Chondrocyte (in vitro differentiated cells): ENCODE measurements around the gene AAGAB. TPM values are rescaled to one million over a fixed set of nuclear protein-coding genes. Genes with fewer than 3 reads are reported as not detected.

Source experiments
- DNase-seq: peaks from one replicate; pipeline ENCODE4 v3.0.0; 2021; ENCODE audit warnings: mixed read lengths, low spot score
- H3K27ac Mint-ChIP-seq: one replicate; pipeline ENCODE4 v1.8.0; 2021; ENCODE audit warnings: mild to moderate bottlenecking, moderate library complexity, mixed read lengths; ENCODE audit not compliant: unreplicated experiment
- H3K27me3 Mint-ChIP-seq: 2 replicates; pipeline ENCODE4 v1.8.0; 2021; ENCODE audit warnings: low read depth, mixed read lengths
- H3K36me3 Mint-ChIP-seq: 2 replicates; pipeline ENCODE4 v1.8.0; 2021; ENCODE audit warnings: low read depth, mixed read lengths
- H3K4me1 Mint-ChIP-seq: 2 replicates; pipeline ENCODE4 v1.8.0; 2021; ENCODE audit warnings: low read depth, mild to moderate bottlenecking, mixed read lengths
- H3K4me3 Mint-ChIP-seq: one replicate; pipeline ENCODE4 v1.8.0; 2021; ENCODE audit warnings: mild to moderate bottlenecking, moderate library complexity, mixed read lengths; ENCODE audit not compliant: unreplicated experiment
- H3K9me3 Mint-ChIP-seq: 2 replicates; pipeline ENCODE4 v1.8.0; 2021; ENCODE audit warnings: low read depth, mixed read lengths
- total RNA-seq: library from RNA; stranded (reverse); gene quantifications from 3 replicates; pipeline ENCODE4 v1.2.1, GENCODE V29; 2021
- TF ChIP-seq, protein P1 (sequence below): fragments of 200-600 bp; sonication (generic); IDR thresholded peaks from 2 replicates; pipeline ENCODE4 v1.5.0; 2021; ENCODE audit warnings: antibody characterized with exemption, mild to moderate bottlenecking, moderate library complexity

The AAGAB gene
- total RNA-seq, 1 donor from 2014 or later: 32.0 TPM

DNA sequence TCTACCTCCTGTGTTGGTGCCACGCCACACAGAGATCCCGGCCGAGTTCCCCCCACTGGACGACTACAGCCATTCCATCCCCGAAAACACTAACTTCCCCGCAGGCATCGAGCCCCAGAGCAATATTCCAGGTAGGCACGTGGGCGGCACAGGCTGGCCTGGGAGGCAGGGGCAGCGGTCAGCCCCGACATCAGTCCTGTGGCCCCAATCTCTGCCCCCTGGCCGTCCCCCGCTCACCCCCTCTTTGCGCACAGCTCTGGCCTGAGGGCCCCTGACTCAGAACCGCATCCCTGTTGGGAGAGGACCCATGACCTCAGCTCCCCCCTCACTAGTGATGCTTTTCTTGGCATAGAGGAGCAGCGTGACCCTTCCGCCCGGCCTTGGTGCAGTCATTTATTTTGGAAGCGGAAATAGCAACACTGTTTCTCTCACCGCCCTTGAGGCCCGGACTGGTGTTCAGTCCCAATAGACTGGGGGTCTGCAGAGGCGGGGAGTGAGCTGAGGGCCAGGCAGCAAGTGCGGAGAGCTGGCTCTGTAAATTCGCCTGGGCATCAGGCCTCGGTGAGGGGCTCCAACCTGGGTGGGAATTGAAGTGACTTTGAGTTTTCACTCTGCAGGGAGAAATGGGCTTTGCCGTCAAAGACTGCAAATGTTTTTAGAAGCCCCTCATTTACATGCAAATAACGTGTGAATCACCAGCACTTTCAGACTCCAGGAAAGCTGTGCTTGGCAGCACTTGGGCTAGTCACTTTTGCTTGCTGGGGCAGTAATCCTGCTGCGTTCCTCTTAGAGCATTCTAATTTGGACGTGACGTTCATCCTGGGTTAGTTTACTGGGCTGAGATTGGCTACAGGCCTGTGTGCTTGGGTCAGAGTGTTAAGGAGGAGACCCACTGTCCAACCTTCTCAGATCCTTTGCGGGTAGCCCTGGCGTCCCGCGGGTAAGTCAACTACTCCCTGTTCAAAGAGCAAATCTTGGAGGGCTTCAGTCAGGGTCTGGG lies 88.9 kb downstream of the AAGAB start:
- TF ChIP-seq, protein P1, sequence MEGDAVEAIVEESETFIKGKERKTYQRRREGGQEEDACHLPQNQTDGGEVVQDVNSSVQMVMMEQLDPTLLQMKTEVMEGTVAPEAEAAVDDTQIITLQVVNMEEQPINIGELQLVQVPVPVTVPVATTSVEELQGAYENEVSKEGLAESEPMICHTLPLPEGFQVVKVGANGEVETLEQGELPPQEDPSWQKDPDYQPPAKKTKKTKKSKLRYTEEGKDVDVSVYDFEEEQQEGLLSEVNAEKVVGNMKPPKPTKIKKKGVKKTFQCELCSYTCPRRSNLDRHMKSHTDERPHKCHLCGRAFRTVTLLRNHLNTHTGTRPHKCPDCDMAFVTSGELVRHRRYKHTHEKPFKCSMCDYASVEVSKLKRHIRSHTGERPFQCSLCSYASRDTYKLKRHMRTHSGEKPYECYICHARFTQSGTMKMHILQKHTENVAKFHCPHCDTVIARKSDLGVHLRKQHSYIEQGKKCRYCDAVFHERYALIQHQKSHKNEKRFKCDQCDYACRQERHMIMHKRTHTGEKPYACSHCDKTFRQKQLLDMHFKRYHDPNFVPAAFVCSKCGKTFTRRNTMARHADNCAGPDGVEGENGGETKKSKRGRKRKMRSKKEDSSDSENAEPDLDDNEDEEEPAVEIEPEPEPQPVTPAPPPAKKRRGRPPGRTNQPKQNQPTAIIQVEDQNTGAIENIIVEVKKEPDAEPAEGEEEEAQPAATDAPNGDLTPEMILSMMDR: no peak
- Mint-ChIP-seq H3K27ac (peak overlapping the region; percentile 93), H3K4me1 (peaks cover 63% of the 10 kb centered on the region), H3K36me3 (peaks cover 12% of the 10 kb centered on the region), H3K27me3 (no peaks in the 10 kb centered on the region), H3K9me3 (no peaks in the 10 kb centered on the region), H3K4me3 (peak overlapping the region; percentile 35)
- DNase-seq: no peak

DNA sequence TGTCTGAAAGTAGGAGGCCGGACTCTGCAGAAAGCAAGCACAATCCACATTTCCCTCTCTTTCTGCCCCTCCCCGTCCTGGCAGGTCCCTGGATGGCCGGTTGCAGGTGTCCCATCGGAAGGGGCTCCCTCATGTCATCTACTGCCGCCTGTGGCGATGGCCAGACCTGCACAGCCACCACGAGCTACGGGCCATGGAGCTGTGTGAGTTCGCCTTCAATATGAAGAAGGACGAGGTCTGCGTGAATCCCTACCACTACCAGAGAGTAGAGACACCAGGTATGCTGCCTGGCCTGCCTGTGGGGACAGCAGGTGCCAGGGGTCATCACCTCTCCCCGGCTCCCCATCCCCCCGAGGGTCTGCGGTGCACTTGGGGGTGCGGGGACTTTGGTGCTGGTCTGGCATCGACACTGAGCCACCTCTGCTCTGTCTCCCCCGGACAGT lies 89.6 kb downstream of the AAGAB start:
- Mint-ChIP-seq H3K4me3 (no peak overlapping the region), H3K4me1 (peaks cover 63% of the 10 kb centered on the region), H3K27me3 (no peaks in the 10 kb centered on the region), H3K27ac (peak overlapping the region; percentile 93), H3K36me3 (peaks cover 8% of the 10 kb centered on the region), H3K9me3 (no peaks in the 10 kb centered on the region)
- no peak for DNase-seq
- TF ChIP-seq, protein P1: peak; percentile 43

DNA sequence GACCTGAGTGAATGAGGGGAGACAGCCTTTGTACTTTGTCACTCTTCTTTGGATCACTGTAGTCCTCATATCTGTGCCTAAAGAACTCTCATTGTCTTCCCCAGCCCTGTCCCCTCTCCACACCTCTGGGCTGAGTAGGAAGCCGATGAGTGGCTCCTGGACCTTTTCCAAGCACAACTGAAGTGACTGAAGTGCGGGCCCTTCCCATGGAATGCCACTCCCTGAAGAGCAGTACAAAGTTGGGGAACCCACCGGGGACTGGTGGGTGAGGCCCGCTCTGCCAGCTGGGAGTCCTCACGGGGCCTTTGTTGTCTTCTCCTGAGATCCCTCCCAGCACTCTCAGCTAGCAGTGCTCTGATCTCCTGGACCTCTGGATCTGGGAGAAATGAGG lies 90.1 kb downstream of the AAGAB start:
- TF ChIP-seq, protein P1: no peak
- Mint-ChIP-seq H3K9me3 (no peaks in the 10 kb centered on the region), H3K27me3 (no peaks in the 10 kb centered on the region), H3K36me3 (peaks cover 8% of the 10 kb centered on the region), H3K4me1 (peaks cover 63% of the 10 kb centered on the region), H3K4me3 (no peak overlapping the region), H3K27ac (peak overlapping the region; percentile 93)
- DNase-seq: no peak

DNA sequence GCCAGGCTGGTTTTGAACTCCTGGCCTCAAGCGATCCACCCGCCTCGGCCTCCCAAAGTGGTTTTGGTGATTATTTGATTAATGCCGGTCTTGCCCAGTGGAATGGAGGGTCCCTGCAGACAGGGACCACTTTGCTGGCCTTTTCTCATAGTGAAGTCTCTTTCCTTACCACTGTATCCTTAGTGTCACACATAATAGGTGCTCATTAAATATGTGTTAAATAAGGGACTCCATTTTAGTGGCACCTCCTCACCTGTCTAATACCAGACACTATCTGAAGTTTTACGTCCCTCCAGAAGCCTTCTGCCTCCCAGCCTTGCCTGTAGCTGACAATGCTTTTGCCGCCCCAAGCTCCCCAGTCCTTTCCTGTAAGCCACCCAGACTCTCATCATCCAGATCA lies 91.3 kb downstream of the AAGAB start:
- DNase-seq: no peak
- H3K4me3 Mint-ChIP-seq: no peak overlapping the region
- no peaks in the 10 kb centered on the region for H3K27me3 Mint-ChIP-seq
- H3K36me3 Mint-ChIP-seq: peaks cover 4% of the 10 kb centered on the region
- no peak overlapping the region for H3K27ac Mint-ChIP-seq
- TF ChIP-seq, protein P1: no peak
- H3K4me1 Mint-ChIP-seq: peaks cover 56% of the 10 kb centered on the region
- H3K9me3 Mint-ChIP-seq: no peaks in the 10 kb centered on the region

DNA sequence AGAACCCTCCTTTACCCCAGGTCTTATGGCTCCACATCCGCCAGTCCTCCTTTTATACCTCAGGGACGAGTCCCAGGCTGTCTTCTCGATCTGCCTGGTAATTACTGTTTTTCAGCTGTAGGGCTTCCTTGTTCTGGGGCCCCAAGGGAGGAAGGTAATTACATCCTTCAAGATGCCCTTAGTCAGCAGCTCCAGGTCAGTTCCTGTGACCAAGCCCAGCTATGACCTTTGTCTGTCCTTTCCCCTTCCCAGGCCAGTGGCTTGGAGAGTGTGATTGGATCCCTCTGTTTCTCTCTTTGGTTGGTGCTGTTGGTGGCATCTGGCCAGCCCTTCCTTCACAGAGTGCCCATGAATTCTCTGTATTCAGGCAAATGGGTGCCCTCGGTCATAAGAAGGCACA lies 92.6 kb downstream of the AAGAB start:
- TF ChIP-seq, protein P1: no peak
- DNase-seq: no peak

More for the DNA sequence above, 92.6 kb downstream of the AAGAB start:
- Mint-ChIP-seq H3K36me3 (peaks cover 1% of the 10 kb centered on the region), H3K27ac (no peak overlapping the region), H3K9me3 (no peaks in the 10 kb centered on the region), H3K27me3 (no peaks in the 10 kb centered on the region), H3K4me3 (no peak overlapping the region), H3K4me1 (peaks cover 44% of the 10 kb centered on the region)
